Endothelial cell of umbilical vein (primary cell): ENCODE results near the gene AP4B1. TPM values are rescaled to one million over a fixed set of nuclear protein-coding genes. Genes with fewer than 3 reads are reported as not detected.

Experiments
- BruUV-seq: library from RNA; stranded (reverse); fragments of 400-500 nt; replicated peaks from 2 replicates; lab custom pipeline; 2021; lab: Mats Ljungman, UMichigan
- CTCF ChIA-PET: fragments of 300-600, 350-600 bp; sonication (Branson Sonifier 250); formaldehyde crosslinking; loops from one replicate; lab custom pipeline; 2021; ENCODE audit warnings: antibody characterized with exemption, inconsistent platforms; lab: Charles Lee
- POLR2A ChIA-PET: fragments of 300-600, 350-600 bp; sonication (Branson Sonifier 250); formaldehyde crosslinking; loops from one replicate; lab custom pipeline; 2021; ENCODE audit warnings: antibody characterized with exemption, inconsistent platforms; lab: Charles Lee
- DNase-seq: peaks from one replicate; pipeline ENCODE4 v3.0.0-alpha.2; 2011; ENCODE audit warnings: low read depth, low spot score
- FAIRE-seq: peaks from 2 replicates; lab custom pipeline; 2011; peaks lifted over from hg19 to GRCh38; lab: Jason Lieb, UNC
- H2AFZ ChIP-seq: 2 replicates; pipeline ENCODE4 v1.6.0; 2012; ENCODE audit warnings: low read depth, low read length, control low read depth, inconsistent platforms
- H3K27ac ChIP-seq: 2 replicates; pipeline ENCODE4 v1.5.1; 2011; ENCODE audit warnings: low read depth, mild to moderate bottlenecking, control low read depth, low read length, moderate library complexity; ENCODE audit not compliant: insufficient read depth
- H3K27me3 ChIP-seq, 2 experiments: 2 replicates each; pipeline versions ENCODE4 v1.6.0 to v1.6.1; 2011; ENCODE audit warnings: low read length in 2 of 2, mixed read lengths in 1 of 2; ENCODE audit not compliant: control insufficient read depth in 2 of 2, insufficient read depth in 2 of 2
- H3K36me3 ChIP-seq, 2 experiments: 2 replicates in 1 of 2; 3 replicates in 1 of 2; pipeline ENCODE4 v1.5.1; 2011; ENCODE audit warnings: low read length in 2 of 2, mild to moderate bottlenecking in 1 of 2, moderate library complexity in 1 of 2; ENCODE audit not compliant: control insufficient read depth in 2 of 2, insufficient read depth in 2 of 2; ENCODE audit errors: extremely low read depth in 1 of 2
- H3K4me1 ChIP-seq: 3 replicates; pipeline ENCODE4 v1.5.1; 2011; ENCODE audit warnings: mild to moderate bottlenecking, low read length; ENCODE audit not compliant: control insufficient read depth, insufficient read depth; ENCODE audit errors: extremely low read depth
- H3K4me2 ChIP-seq: 2 replicates; pipeline ENCODE4 v1.6.1; 2011; ENCODE audit warnings: low read length, control low read depth, mixed read lengths; ENCODE audit not compliant: insufficient read depth
- H3K4me3 ChIP-seq, 3 experiments: fragments of 200-600 bp in 1 of 3; sonication (generic), shearing (Covaris generic) in 1 of 3; replicated peaks in 1 of 3; 2 replicates each; pipeline ENCODE4 v1.5.1; 2011 to 2016; ENCODE audit warnings: control low read depth in 3 of 3, low read length in 3 of 3, mild to moderate bottlenecking in 2 of 3, inconsistent platforms in 1 of 3, low read depth in 1 of 3, moderate library complexity in 1 of 3; ENCODE audit not compliant: insufficient read depth in 1 of 3
- H3K79me2 ChIP-seq: 2 replicates; pipeline ENCODE4 v1.6.0; 2012; ENCODE audit warnings: low read length, inconsistent platforms; ENCODE audit not compliant: control insufficient read depth, insufficient read depth
- H3K9ac ChIP-seq: replicated peaks from 2 replicates; pipeline ENCODE3; 2011; ENCODE audit warnings: low read length, control low read depth; ENCODE audit not compliant: insufficient read depth; ENCODE audit errors: extremely low read depth
- H3K9me1 ChIP-seq: replicated peaks from 3 replicates; pipeline ENCODE4 v1.6.0; 2011; ENCODE audit warnings: mild to moderate bottlenecking, low read length; ENCODE audit not compliant: control insufficient read depth, insufficient read depth; ENCODE audit errors: extremely low read depth
- H3K9me3 ChIP-seq: replicated peaks from 2 replicates; pipeline ENCODE4 v1.5.1; 2012; ENCODE audit warnings: low read length, inconsistent platforms; ENCODE audit not compliant: control insufficient read depth, insufficient read depth
- H4K20me1 ChIP-seq: replicated peaks from 2 replicates; pipeline ENCODE3; 2011; ENCODE audit warnings: mild to moderate bottlenecking, low read length; ENCODE audit not compliant: control insufficient read depth, insufficient read depth; ENCODE audit errors: extremely low read depth
- EZH2 ChIP-seq: IDR thresholded peaks from 2 replicates; pipeline ENCODE4 v1.6.1; 2012; ENCODE audit warnings: borderline replicate concordance, low read depth, mild to moderate bottlenecking, moderate library complexity, low read length, inconsistent platforms; ENCODE audit not compliant: severe bottlenecking
- FOS ChIP-seq: IDR thresholded peaks from 2 replicates; pipeline ENCODE4 v1.6.1; 2011; ENCODE audit warnings: mild to moderate bottlenecking, low read length, moderate library complexity, borderline replicate concordance; ENCODE audit not compliant: insufficient read depth
- GATA2 ChIP-seq: IDR thresholded peaks from 2 replicates; pipeline ENCODE4 v1.7.0; 2011; ENCODE audit warnings: low read depth, mild to moderate bottlenecking, moderate library complexity, mixed read lengths, low read length; ENCODE audit not compliant: insufficient read length, insufficient read depth
- JUN ChIP-seq: IDR thresholded peaks from 2 replicates; pipeline ENCODE4 v1.6.1; 2011; ENCODE audit warnings: borderline replicate concordance, low read depth; ENCODE audit not compliant: insufficient read length, insufficient read depth
- MYC ChIP-seq: IDR thresholded peaks from one replicate; pipeline ENCODE4 v1.6.1; 2011; ENCODE audit warnings: mild to moderate bottlenecking, low read depth, low read length
- POLR2A ChIP-seq: IDR thresholded peaks from 2 replicates; pipeline ENCODE4 v1.6.1; 2012; ENCODE audit warnings: low read depth, mild to moderate bottlenecking, control low read depth, low read length
- POLR2AphosphoS5 ChIP-seq: IDR thresholded peaks from 2 replicates; pipeline ENCODE4 v1.6.1; 2012; ENCODE audit warnings: low read depth, mild to moderate bottlenecking, control low read depth, low read length, moderate library complexity; ENCODE audit not compliant: insufficient read depth
- dilution Hi-C: fragments of 300-500 bp; cut with MboI; formaldehyde crosslinking; loops from one replicate; pipeline ENCODE4 v1.15.0; 2019; ENCODE audit warnings: low sequenced_read_pairs; ENCODE audit not compliant: extremely low pct_ligation_motif_present
- intact Hi-C: fragments of 100-400 bp; cut with micrococcal nuclease; formaldehyde crosslinking; loops from one replicate; pipeline ENCODE4 v1.10.0; 2022
- polyA plus RNA-seq, 4 experiments: library from polyadenylated mRNA; depleted of rRNA in 3 of 4; stranded (reverse) in 3 of 4; unstranded in 1 of 4; fragments of >200 nt; gene quantifications; 2 replicates each; pipeline versions ENCODE4 v1.2.1 to v1.2.3, GENCODE V29; 2011 to 2012; ENCODE audit warnings: missing spikeins in 1 of 4
- total RNA-seq: library from RNA; stranded (reverse); gene quantifications from 2 replicates; pipeline ENCODE4 v1.2.3, GENCODE V29; 2021
- TF ChIP-seq, protein P1 (sequence below), 2 donors: IDR thresholded peaks; 1 replicate in 1 of 2; 2 replicates in 1 of 2; pipeline ENCODE4 v1.5.1; 2011; ENCODE audit warnings: low read length in 2 of 2, mild to moderate bottlenecking in 2 of 2, moderate library complexity in 2 of 2, control low read depth in 1 of 2, inconsistent platforms in 1 of 2, low read depth in 1 of 2; ENCODE audit not compliant: insufficient read depth in 1 of 2; ENCODE audit errors: extremely low read depth in 1 of 2
- TF ChIP-seq, protein P2 (sequence below): IDR thresholded peaks from 2 replicates; pipeline ENCODE4 v1.6.1; 2011; ENCODE audit not compliant: insufficient read depth, insufficient read length

The AP4B1 gene
- total and polyA plus RNA-seq, 2 donors (not counting 3 experiments of a cell fraction or from before 2014, with no cell fraction given): 21.9 to 33.0 TPM

DNA sequence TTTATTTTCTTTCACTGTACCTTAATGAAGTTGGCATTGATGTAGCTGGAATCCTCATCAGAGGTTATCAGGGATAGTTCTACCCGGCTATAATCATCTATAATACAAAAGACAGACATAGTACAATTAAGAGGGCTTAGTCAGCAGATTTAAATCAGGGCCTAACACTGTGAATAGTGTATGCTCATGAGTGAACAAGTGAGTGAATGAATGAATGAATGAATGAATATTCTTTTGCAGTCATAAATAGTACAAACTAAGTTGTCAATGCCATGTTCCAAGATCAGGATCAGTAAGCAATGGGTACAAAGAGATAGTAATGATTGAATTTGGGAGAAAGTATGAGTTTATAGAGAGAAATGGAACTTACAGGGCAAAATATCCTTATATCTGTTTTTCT lies 45.6 kb downstream of the AP4B1 start:
- dilution Hi-C loops: no loop called here
- no peak overlapping the region for H2AFZ ChIP-seq
- CTCF ChIA-PET: interaction anchor here (0.9 to 2.5 kb wide), 5 partner anchors 9 to 104 kb away, joined by 3 to 18 read pairs (median 3); no protein-coding TSS in a partner anchor

More for the DNA sequence above, 45.6 kb downstream of the AP4B1 start:
- H3K9me3 ChIP-seq: no peaks in the 10 kb centered on the region
- POLR2A ChIA-PET: interaction anchor here (0.9 kb wide), 1 partner anchor 45 kb away, joined by 5 read pairs; the partner anchor contains the start of gene AP4B1
- no peaks in the 10 kb centered on the region for H4K20me1 ChIP-seq
- FAIRE-seq (no peak), DNase-seq (no peak)
- TF ChIP-seq POLR2A: no peak
- no peak for TF ChIP-seq FOS
- no peak for TF ChIP-seq JUN
- TF ChIP-seq MYC: no peak
- TF ChIP-seq, protein P1, sequence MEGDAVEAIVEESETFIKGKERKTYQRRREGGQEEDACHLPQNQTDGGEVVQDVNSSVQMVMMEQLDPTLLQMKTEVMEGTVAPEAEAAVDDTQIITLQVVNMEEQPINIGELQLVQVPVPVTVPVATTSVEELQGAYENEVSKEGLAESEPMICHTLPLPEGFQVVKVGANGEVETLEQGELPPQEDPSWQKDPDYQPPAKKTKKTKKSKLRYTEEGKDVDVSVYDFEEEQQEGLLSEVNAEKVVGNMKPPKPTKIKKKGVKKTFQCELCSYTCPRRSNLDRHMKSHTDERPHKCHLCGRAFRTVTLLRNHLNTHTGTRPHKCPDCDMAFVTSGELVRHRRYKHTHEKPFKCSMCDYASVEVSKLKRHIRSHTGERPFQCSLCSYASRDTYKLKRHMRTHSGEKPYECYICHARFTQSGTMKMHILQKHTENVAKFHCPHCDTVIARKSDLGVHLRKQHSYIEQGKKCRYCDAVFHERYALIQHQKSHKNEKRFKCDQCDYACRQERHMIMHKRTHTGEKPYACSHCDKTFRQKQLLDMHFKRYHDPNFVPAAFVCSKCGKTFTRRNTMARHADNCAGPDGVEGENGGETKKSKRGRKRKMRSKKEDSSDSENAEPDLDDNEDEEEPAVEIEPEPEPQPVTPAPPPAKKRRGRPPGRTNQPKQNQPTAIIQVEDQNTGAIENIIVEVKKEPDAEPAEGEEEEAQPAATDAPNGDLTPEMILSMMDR (IDR thresholded peaks at IDR 0.05; ENCODE audit: extremely low read depth in 1 of 2, insufficient read depth in 1 of 2, low read depth in 1 of 2, low read length in 2 of 2): no peak
- TF ChIP-seq POLR2AphosphoS5: no peak
- TF ChIP-seq, protein P2, sequence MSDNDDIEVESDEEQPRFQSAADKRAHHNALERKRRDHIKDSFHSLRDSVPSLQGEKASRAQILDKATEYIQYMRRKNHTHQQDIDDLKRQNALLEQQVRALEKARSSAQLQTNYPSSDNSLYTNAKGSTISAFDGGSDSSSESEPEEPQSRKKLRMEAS: no peak
- no peak for TF ChIP-seq GATA2
- no peak for TF ChIP-seq EZH2
- intact Hi-C loops: no loop called here
- no TSS peak for BruUV-seq
- no peaks in the 10 kb centered on the region for H3K79me2 ChIP-seq
- H3K4me3 ChIP-seq: no peak overlapping the region
- H3K27me3 ChIP-seq: no peaks in the 10 kb centered on the region
- H3K9me1 ChIP-seq: no peaks in the 10 kb centered on the region
- H3K4me1 ChIP-seq: peaks cover 14% of the 10 kb centered on the region
- H3K4me2 ChIP-seq: no peak overlapping the region
- H3K9ac ChIP-seq: no peak overlapping the region
- H3K27ac ChIP-seq: no peak overlapping the region
- H3K36me3 ChIP-seq: no peaks in the 10 kb centered on the region
